Peyer's patch (tissue), 4 donors: ENCODE data around the gene KATNBL1.

Experiments
- POLR2A ChIP-seq, 2 donors: fragments of 450-650 bp; IDR thresholded peaks; one replicate each; pipeline ENCODE4 v1.5.1; 2017; ENCODE audit warnings: antibody characterized with exemption in 2 of 2, mild to moderate bottlenecking in 2 of 2, moderate library complexity in 2 of 2
- TF ChIP-seq, protein P1 (sequence below), 6 experiments: fragments of 450-650 bp in 4 of 6; fragments of 200-600 bp in 2 of 6; sonication (generic) in 1 of 6; IDR thresholded peaks; one replicate each; pipeline ENCODE4 v1.5.1; 2017 to 2019; ENCODE audit warnings: antibody characterized with exemption in 6 of 6, mild to moderate bottlenecking in 3 of 6, moderate library complexity in 1 of 6

DNA sequence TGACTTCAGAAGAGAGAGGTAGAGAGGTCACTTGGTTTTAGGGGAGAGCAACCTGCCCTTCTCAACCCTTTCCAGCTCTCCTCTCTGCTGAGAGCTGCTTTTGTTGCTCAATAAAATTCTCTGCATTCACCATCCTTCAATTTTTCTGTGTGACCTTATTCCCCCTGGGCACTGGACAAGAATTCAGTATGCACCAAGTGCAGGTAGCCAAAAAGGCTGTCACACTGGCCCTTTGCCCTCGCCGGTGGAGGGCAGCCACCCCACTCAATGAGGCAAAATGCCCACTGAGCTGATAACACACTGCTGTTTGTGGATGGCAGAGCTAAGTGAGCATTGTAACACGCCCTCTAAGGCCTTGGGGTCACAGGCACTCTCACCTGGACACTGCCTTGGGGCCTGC lies 95.2 kb downstream of the KATNBL1 start:
- TF ChIP-seq, protein P1, sequence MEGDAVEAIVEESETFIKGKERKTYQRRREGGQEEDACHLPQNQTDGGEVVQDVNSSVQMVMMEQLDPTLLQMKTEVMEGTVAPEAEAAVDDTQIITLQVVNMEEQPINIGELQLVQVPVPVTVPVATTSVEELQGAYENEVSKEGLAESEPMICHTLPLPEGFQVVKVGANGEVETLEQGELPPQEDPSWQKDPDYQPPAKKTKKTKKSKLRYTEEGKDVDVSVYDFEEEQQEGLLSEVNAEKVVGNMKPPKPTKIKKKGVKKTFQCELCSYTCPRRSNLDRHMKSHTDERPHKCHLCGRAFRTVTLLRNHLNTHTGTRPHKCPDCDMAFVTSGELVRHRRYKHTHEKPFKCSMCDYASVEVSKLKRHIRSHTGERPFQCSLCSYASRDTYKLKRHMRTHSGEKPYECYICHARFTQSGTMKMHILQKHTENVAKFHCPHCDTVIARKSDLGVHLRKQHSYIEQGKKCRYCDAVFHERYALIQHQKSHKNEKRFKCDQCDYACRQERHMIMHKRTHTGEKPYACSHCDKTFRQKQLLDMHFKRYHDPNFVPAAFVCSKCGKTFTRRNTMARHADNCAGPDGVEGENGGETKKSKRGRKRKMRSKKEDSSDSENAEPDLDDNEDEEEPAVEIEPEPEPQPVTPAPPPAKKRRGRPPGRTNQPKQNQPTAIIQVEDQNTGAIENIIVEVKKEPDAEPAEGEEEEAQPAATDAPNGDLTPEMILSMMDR (IDR thresholded peaks at IDR 0.05): no peak
- TF ChIP-seq POLR2A (IDR thresholded peaks at IDR 0.05): no peak
